Stomach smooth muscle (tissue), 2 donors: Measurements from ENCODE around the gene GSTT2B.
"Not testable (repeated sequence)": the region's sequence is repeated elsewhere in the genome, so short reads cannot be mapped to it uniquely, and the experiment has no call there.

Source experiments
- H3K27ac ChIP-seq: one replicate; pipeline ENCODE4 v1.7.0; 2013; ENCODE audit warnings: mild to moderate bottlenecking, low read length, inconsistent platforms
- H3K27me3 ChIP-seq, 2 donors: one replicate each; pipeline ENCODE4 v1.7.0; 2013; ENCODE audit warnings: low read length in 2 of 2; ENCODE audit not compliant: insufficient read depth in 2 of 2, control insufficient read depth in 1 of 2
- H3K36me3 ChIP-seq, 2 donors: one replicate each; pipeline ENCODE4 v1.7.0; 2013; ENCODE audit warnings: low read length in 2 of 2; ENCODE audit not compliant: control insufficient read depth in 2 of 2, insufficient read depth in 2 of 2
- H3K4me1 ChIP-seq: one replicate; pipeline ENCODE4 v1.7.0; 2013; ENCODE audit warnings: low read length; ENCODE audit not compliant: control insufficient read depth, insufficient read depth
- H3K4me3 ChIP-seq, 2 donors: one replicate each; pipeline ENCODE4 v1.7.0; 2013; ENCODE audit warnings: low read length in 2 of 2
- H3K9ac ChIP-seq, 2 donors: one replicate each; pipeline ENCODE4 v1.7.0; 2013; ENCODE audit warnings: low read length in 2 of 2, mild to moderate bottlenecking in 1 of 2
- H3K9me3 ChIP-seq, 2 donors: one replicate each; pipeline ENCODE4 v1.7.0; 2013; ENCODE audit warnings: low read length in 2 of 2; ENCODE audit not compliant: control insufficient read depth in 2 of 2
- donor health status: healthy.
- donor health status: Pancreatic carcinoma.

GSTT2B gene

DNA sequence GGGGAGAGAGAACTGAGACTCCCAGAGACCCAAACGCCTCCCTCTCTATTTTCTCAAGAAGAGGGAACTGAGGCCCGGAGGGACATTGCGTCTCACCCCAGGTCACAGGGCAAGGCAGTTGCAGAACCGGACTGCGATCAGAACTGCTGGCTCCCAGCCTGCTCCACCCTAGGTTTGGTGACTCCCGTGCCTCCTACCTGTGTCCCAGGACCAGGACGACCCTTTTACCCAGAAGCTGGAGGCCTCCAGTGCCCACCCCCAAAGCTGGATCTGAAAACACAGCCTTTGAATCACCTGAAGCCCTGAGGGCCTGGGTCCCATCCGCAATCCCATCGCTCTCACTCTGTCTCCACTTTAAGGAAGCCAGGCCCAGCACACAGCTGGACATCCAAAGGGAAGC lies 42.9 kb upstream of the GSTT2B start:
- no peaks in the 10 kb centered on the region for H3K9me3 ChIP-seq
- H3K9ac ChIP-seq, result no peak overlapping the region
- no peak overlapping the region for H3K27ac ChIP-seq
- H3K4me1 ChIP-seq, result peaks cover 11% of the 10 kb centered on the region
- no peaks in the 10 kb centered on the region for H3K36me3 ChIP-seq
- H3K4me3 ChIP-seq, result no peak overlapping the region
- peaks cover 0 to 2% of the 10 kb centered on the region in 2 donors for H3K27me3 ChIP-seq

DNA sequence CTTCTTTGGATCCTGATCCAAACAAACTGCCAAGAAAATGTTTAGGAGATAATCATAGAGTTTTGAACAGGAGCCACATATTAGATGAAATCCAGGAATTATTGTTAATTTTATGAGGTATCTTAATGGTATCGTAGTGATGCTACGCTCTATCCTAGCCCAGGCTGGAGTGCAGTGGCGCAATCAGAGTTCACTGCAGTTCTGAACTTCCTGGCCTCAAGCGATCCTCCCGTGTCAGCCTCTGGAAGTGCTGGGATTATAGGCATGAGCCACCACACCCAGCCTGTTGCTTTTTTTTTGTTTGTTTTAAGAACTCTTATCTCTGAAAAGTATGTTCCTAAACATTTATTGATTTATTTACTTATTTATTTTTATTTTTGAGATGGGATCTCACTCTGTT lies 41.9 kb upstream of the GSTT2B start:
- Histone ChIP-seq H3K36me3 (no peaks in the 10 kb centered on the region), H3K4me1 (peaks cover 11% of the 10 kb centered on the region), H3K9ac (no peak overlapping the region), H3K27me3 (peaks cover 0 to under 1% of the 10 kb centered on the region in 2 donors), H3K4me3 (no peak overlapping the region), H3K9me3 (no peaks in the 10 kb centered on the region), H3K27ac (no peak overlapping the region)

DNA sequence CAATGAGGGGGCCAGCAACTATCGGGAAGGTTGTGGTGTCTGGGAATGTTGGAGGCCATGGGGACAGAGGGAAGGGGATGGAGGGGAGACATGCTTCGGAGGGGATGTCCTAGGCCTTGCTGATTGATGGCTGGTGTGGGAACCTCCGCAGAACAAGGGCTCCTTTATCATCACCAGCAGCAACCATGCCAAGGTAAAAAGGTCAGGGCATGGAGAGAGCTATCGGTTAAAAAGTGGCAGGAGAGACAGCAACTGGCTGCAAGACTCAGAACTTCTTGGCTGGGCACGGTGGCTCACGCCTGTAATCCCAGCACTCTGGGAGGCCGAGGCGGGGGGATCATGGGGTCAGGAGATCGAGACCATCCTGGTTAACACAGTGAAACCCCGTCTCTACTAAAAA lies 41.3 kb upstream of the GSTT2B start:
- Histone ChIP-seq H3K9me3 (no peaks in the 10 kb centered on the region), H3K36me3 (no peaks in the 10 kb centered on the region), H3K27me3 (no peaks in the 10 kb centered on the region), H3K4me1 (peaks cover 11% of the 10 kb centered on the region), H3K27ac (no peak overlapping the region), H3K4me3 (no peak overlapping the region), H3K9ac (no peak overlapping the region)

DNA sequence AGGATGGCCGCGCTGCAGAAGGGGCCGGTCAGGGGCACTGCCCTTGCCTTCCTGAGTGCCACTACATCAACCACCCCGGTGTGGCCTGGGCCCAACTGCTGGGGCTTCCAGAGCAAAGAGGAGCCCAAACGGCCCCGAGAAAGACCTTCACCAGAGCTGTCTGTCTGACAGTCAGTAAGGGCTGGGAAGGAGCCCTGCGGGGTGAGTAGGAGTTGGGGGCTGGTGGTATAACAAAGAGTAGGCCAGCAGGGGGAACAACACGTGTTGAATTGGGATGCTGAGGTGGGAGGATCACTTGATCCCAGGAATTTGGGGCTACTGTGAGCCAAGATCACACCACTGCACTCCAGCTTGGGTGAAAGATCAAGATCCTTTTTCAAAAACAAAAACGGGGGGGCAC lies 40.3 kb upstream of the GSTT2B start:
- Histone ChIP-seq H3K9ac (no peak overlapping the region), H3K9me3 (no peaks in the 10 kb centered on the region), H3K4me3 (no peak overlapping the region), H3K27ac (no peak overlapping the region), H3K27me3 (no peaks in the 10 kb centered on the region), H3K4me1 (peaks cover 11% of the 10 kb centered on the region), H3K36me3 (no peaks in the 10 kb centered on the region)

DNA sequence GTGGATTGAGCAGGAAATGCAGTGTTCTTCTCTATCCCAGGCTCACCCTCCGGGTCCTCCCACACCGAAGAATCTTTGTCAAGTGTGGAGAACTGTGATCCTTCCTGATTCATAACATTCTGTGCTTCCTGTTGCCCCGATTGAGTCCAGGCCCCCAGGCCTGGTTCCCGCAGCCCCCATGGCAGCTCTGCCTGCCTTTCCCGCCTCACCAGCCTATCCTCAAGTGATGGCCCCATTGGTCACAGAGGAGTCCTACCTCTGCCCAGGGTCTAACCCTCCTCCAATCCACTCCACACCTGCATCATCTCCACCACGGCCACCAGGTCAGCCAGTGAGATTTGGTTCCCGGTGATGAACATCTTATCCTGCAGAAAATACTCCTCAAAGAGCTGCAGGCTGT lies 38.8 kb upstream of the GSTT2B start:
- H3K9ac ChIP-seq, H3K4me1 ChIP-seq: not testable (repeated sequence)

DNA sequence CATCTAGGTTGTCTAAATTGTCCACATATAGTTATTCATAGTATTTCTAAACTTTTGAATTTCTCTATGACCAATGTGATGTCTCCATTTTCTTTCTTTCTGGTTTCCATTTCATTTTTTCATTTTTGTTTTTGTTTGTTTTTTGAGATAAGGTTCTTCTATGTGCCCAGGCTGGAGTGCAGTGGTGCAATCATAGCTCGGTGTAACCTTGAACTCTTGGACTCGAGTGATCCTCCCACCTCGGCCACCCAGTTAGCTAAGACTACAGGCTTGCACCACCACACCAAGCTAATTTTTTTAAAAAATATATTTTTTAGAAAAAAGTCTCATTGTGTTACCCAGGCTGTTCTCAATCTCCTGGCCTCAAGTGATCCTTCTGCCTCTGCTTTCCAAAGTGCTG lies 36.1 kb upstream of the GSTT2B start:
- Histone ChIP-seq H3K27ac (no peak overlapping the region), H3K36me3 (no peaks in the 10 kb centered on the region), H3K9ac (no peak overlapping the region), H3K27me3 (no peaks in the 10 kb centered on the region), H3K4me3 (no peak overlapping the region), H3K9me3 (no peaks in the 10 kb centered on the region), H3K4me1 (no peaks in the 10 kb centered on the region)

More for the DNA sequence above, 38.8 kb upstream of the GSTT2B start:
- not testable (repeated sequence) for H3K4me3 ChIP-seq, H3K9me3 ChIP-seq, H3K36me3 ChIP-seq, H3K27ac ChIP-seq, H3K27me3 ChIP-seq

DNA sequence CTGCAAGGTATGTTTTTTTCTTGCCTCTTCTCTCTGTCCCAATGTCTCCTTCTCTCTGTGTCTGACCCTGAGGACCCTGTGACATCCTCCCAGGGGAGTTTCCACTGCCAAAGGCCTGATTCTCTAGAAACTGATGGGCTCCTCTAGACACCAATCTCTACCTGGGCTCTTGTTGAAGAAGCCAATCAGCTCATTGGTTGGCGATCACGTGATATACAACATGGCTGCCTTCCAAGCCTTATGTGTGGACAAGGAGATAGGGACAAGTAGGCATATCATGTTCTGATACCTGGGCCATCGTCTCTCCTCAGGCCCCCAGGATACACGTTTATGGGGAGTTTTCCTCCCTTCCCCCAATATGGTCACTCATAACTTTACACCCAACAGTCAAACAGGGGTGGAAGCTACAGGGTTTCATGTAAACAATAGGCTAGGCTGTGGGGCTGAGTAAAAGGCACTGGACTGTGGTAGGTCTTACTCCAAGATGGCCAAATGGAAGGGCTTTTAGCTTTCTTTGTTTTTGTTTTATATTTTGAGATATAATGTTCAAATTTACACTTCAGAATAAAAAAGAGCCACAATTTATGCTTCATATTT lies 32.7 kb upstream of the GSTT2B start:
- not testable (repeated sequence) for H3K27me3 ChIP-seq, H3K4me1 ChIP-seq

DNA sequence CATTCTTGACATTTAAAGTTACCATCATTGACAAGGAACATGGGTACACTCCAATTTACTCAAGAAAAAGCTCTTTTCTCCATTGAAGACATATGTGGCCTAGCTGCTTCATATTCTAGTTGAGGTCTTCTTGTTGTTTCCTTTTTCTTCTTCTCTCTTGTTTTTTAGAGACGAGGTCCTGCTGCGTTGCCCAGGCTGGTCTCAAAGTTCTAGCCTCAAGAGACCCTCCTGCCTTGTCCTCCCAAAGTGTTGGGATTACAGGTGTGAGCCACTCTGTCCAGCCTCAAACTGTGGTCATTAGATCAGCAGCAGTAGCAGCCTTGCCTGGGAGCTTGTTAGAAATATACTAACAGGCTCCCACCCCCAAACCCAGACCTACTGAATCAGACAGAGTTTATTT lies 32.1 kb upstream of the GSTT2B start:
- H3K9me3 ChIP-seq, H3K9ac ChIP-seq, H3K27ac ChIP-seq, H3K36me3 ChIP-seq, H3K4me1 ChIP-seq, H3K27me3 ChIP-seq, H3K4me3 ChIP-seq: not testable (repeated sequence)

More for the DNA sequence above, 32.7 kb upstream of the GSTT2B start:
- not testable (repeated sequence) for H3K27ac ChIP-seq, H3K36me3 ChIP-seq, H3K9ac ChIP-seq, H3K4me3 ChIP-seq, H3K9me3 ChIP-seq

DNA sequence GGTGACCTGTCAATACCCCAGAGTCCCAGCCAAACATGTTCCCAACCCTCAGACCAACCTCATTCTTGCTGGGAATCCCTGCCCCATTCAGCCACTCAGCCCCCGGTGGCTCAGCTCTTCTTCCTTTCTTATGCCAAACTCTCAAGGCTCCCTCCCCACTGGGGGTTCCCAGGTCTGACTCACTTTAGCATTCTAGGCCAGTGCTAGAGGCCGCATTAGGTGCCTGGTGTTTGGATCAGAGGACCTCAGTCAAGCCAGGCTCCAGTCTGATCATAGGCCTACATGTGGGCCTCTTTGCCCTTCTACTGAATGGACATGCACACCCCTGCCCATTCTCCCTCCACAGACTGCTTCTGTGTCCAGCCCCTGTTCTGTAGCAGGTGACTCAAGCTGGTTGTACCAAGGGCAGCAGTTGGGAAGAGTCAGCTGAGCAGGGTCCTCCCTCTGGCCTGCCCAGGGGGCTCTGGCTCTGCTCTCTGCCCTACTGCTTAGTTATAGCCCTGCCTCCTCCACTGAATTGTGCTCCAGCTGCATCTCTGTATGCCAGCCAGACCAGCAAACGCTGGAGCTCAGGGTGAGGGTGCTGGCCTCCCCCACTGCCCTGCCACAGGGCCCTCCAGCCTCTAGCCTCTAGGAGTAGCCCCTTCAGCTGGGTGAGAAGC lies 28.7 kb upstream of the GSTT2B start:
- not testable (repeated sequence) for H3K9ac ChIP-seq, H3K9me3 ChIP-seq, H3K4me3 ChIP-seq, H3K27ac ChIP-seq, H3K4me1 ChIP-seq, H3K36me3 ChIP-seq, H3K27me3 ChIP-seq

DNA sequence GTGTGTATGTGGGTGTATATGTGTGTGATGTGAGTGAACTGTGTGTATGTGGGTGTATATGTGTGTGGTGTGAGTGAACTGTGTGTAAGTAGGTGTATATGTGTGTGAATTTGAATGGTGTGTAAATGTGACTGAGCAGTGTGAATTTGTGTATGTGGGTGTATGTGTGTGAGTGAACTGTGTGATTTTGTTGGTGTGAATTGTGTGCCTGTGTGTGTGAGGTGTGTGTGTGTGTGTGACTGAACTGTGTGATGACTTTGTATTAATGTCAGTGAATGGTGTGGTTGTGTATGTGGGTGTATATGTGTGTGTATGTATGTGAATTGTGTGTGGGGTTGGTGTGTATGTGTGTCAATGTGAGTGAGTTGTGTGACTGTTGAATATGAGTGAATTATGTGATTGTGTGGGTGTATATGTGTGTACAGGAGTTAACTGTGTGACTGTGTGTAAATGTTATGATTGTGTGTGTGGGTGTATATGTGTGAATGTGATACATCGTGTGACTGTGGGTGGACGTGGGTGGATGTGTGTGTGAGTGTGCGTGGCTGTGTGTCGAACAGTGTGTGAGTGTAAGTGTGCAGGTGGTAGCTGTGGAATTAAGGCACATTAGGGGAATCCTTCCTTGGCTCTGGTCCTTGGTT lies 25.7 kb upstream of the GSTT2B start:
- H3K9ac ChIP-seq, H3K36me3 ChIP-seq, H3K4me1 ChIP-seq, H3K27ac ChIP-seq, H3K27me3 ChIP-seq, H3K4me3 ChIP-seq, H3K9me3 ChIP-seq: not testable (repeated sequence)

DNA sequence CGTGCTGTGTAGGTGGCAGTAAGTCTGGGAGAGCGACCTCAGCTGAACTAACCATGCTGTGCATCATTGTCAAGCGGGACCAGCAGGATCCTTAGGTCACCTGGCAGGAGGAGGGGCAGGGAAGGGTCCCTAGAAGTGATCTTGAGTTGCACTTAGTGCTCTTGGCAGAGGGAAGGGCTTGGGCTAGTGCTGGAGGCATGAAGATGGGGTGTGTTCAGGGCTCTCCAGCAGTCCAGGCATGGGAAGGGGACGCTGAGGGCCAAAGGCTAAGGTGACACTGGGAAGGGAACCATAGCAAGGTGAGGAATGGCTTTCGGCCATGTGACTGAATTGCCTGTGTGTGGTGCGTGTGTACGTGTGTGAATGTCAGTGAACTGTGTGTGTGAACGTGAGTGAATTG lies 25.1 kb upstream of the GSTT2B start:
- H3K4me3 ChIP-seq, H3K27me3 ChIP-seq, H3K27ac ChIP-seq, H3K4me1 ChIP-seq, H3K9ac ChIP-seq, H3K36me3 ChIP-seq, H3K9me3 ChIP-seq: not testable (repeated sequence)
